Right lobe of liver (tissue), 4 donors: Measurements from ENCODE around the gene CDH18.

Experiments
- POLR2A ChIP-seq: fragments of 450-650 bp; IDR thresholded peaks from one replicate; pipeline ENCODE4 v1.6.1; 2017; ENCODE audit warnings: antibody characterized with exemption, mild to moderate bottlenecking
- TF ChIP-seq, protein P1 (sequence below), 4 donors: fragments of 200-600 bp in 3 of 4; fragments of 450-650 bp in 1 of 4; IDR thresholded peaks; one replicate each; pipeline versions ENCODE4 v1.5.1 to v1.8.0; 2016 to 2022; ENCODE audit warnings: antibody characterized with exemption in 4 of 4, mild to moderate bottlenecking in 2 of 4
- donor health status: DM: no; HTN: no; CAD: no.
- donor health status: DM: no; HTN: no; CAD: no.
- donor health status: DM: no; HTN: yes; CAD: no.

DNA sequence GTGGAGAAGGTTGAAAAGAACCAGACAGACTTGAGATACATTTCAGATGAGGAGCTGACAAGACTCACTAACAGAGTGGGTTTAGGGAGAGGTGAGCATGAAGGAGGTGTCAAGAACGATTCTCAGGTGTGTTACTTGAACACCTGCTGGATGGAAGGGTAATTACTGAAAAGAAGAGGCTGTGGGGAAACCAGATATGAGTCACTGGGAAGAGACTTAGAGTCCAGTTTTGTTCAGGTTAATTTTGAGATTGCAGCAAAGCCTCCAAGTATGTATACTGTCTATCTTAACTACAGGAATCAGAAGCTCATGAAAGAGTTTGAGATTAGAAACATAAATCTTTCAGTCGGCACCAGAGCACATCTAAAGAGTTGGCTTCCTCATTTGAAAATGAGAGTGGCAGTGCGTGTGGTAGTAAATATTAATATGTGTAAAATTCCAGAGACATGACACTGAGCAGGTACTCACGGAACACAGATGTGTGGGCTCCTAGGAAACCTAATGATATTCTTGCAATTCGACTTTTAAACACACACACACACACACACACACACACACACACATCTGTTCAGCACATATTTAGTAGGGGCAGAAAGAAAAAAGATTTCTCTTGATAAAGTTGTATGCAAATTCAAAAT, 197.1 kb downstream of the CDH18 start:
- TF ChIP-seq, protein P1, sequence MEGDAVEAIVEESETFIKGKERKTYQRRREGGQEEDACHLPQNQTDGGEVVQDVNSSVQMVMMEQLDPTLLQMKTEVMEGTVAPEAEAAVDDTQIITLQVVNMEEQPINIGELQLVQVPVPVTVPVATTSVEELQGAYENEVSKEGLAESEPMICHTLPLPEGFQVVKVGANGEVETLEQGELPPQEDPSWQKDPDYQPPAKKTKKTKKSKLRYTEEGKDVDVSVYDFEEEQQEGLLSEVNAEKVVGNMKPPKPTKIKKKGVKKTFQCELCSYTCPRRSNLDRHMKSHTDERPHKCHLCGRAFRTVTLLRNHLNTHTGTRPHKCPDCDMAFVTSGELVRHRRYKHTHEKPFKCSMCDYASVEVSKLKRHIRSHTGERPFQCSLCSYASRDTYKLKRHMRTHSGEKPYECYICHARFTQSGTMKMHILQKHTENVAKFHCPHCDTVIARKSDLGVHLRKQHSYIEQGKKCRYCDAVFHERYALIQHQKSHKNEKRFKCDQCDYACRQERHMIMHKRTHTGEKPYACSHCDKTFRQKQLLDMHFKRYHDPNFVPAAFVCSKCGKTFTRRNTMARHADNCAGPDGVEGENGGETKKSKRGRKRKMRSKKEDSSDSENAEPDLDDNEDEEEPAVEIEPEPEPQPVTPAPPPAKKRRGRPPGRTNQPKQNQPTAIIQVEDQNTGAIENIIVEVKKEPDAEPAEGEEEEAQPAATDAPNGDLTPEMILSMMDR (IDR thresholded peaks at IDR 0.05), result no peak
- TF ChIP-seq POLR2A, result no peak
